HK-2 (cell line): ENCODE results near the gene EEPD1.
"Not testable (repeated sequence)": the region's sequence is repeated elsewhere in the genome, so short reads cannot be mapped to it uniquely, and the experiment has no call there.

Experiments used
- DNase-seq: peaks from one replicate; pipeline ENCODE4 v3.0.0-alpha.2; 2018; ENCODE audit not compliant: unreplicated experiment

EEPD1 gene

GRCh38 chr7:36317276-36317675 lies 164.2 kb downstream of the EEPD1 start:
- DNase-seq, result no peak

GRCh38 chr7:36318116-36318515 lies 165.1 kb downstream of the EEPD1 start:
- no peak for DNase-seq

- DNase-seq, result not testable (repeated sequence)
These were observed 168.2 kb downstream of the EEPD1 start for GRCh38 chr7:36321284-36321683.

GRCh38 chr7:36336390-36336789 lies 183.3 kb downstream of the EEPD1 start:
- no peak for DNase-seq

- no peak for DNase-seq
These were observed 185.2 kb downstream of the EEPD1 start for GRCh38 chr7:36338256-36338655.

GRCh38 chr7:36343548-36343947 lies 190.5 kb downstream of the EEPD1 start:
- no peak for DNase-seq

- no peak for DNase-seq
These were observed 191.6 kb downstream of the EEPD1 start for GRCh38 chr7:36344622-36345021.

- no peak for DNase-seq
These were observed 193.3 kb downstream of the EEPD1 start for GRCh38 chr7:36346260-36346831.

- no peak for DNase-seq
These were observed 195.2 kb downstream of the EEPD1 start for GRCh38 chr7:36348256-36348655.

GRCh38 chr7:36348771-36349170 lies 195.7 kb downstream of the EEPD1 start:
- DNase-seq, result no peak

- DNase-seq, result no peak
These were observed 196.6 kb downstream of the EEPD1 start for GRCh38 chr7:36349626-36350025.
